Neuronal stem cell (in vitro differentiated cells): ENCODE measurements around the gene CALHM6.
A peak's percentile ranks its signal among the peaks of the same experiment; 100 is the strongest.

Experiments
- DNase-seq: peaks from one replicate; pipeline ENCODE4 v3.0.0-alpha.2; 2013; ENCODE audit warnings: low spot score
- H2AFZ ChIP-seq: one replicate; pipeline ENCODE4 v1.6.1; 2013; ENCODE audit warnings: mild to moderate bottlenecking, low read length, inconsistent platforms
- H2AK5ac ChIP-seq: 2 replicates; pipeline ENCODE4 v1.6.1; 2013; ENCODE audit warnings: low read depth, mild to moderate bottlenecking, inconsistent platforms, low read length, moderate library complexity, mixed read lengths
- H2BK120ac ChIP-seq: 2 replicates; pipeline ENCODE4 v1.6.1; 2013; ENCODE audit warnings: low read depth, mild to moderate bottlenecking, inconsistent platforms, low read length, moderate library complexity, mixed read lengths
- H2BK12ac ChIP-seq: one replicate; pipeline ENCODE4 v1.6.1; 2013; ENCODE audit warnings: low read length, inconsistent platforms
- H2BK15ac ChIP-seq: 2 replicates; pipeline ENCODE4 v1.6.1; 2013; ENCODE audit warnings: mild to moderate bottlenecking, low read length, inconsistent platforms, mixed read lengths
- H2BK5ac ChIP-seq: one replicate; pipeline ENCODE4 v1.6.1; 2013; ENCODE audit warnings: inconsistent platforms, mild to moderate bottlenecking, low read length, moderate library complexity
- H3K14ac ChIP-seq: one replicate; pipeline ENCODE4 v1.6.1; 2013; ENCODE audit warnings: low read length, inconsistent platforms
- H3K18ac ChIP-seq: 2 replicates; pipeline ENCODE4 v1.6.1; 2013; ENCODE audit warnings: low read length, inconsistent platforms
- H3K23ac ChIP-seq: 2 replicates; pipeline ENCODE4 v1.6.1; 2013; ENCODE audit warnings: low read depth, mild to moderate bottlenecking, mixed read lengths, low read length, inconsistent platforms; ENCODE audit not compliant: poor library complexity
- H3K27ac ChIP-seq: replicated peaks from 3 replicates; pipeline ENCODE4 v1.5.1; 2013; ENCODE audit warnings: low read length, inconsistent platforms
- H3K27me3 ChIP-seq, 3 experiments: 2 replicates each; pipeline ENCODE4 v1.6.1; 2013; ENCODE audit warnings: low read length in 3 of 3, mild to moderate bottlenecking in 2 of 3, inconsistent platforms in 1 of 3, low read depth in 1 of 3, mixed read lengths in 1 of 3, moderate library complexity in 1 of 3; ENCODE audit not compliant: control insufficient read depth in 3 of 3, insufficient read depth in 3 of 3
- H3K36me3 ChIP-seq, 2 donors: replicated peaks in 1 of 2; 2 replicates each; pipeline ENCODE4 v1.6.1; 2013; ENCODE audit warnings: low read length in 2 of 2; ENCODE audit not compliant: control insufficient read depth in 2 of 2, insufficient read depth in 2 of 2
- H3K4ac ChIP-seq: 2 replicates; pipeline ENCODE4 v1.6.1; 2013; ENCODE audit warnings: inconsistent platforms, mild to moderate bottlenecking, low read length, moderate library complexity
- H3K4me1 ChIP-seq, 2 donors: 1 replicate in 1 of 2; 2 replicates in 1 of 2; pipeline ENCODE4 v1.6.1; 2013; ENCODE audit warnings: low read length in 2 of 2, low read depth in 1 of 2; ENCODE audit not compliant: control insufficient read depth in 2 of 2, insufficient read depth in 1 of 2
- H3K4me2 ChIP-seq: one replicate; pipeline ENCODE4 v1.6.1; 2013; ENCODE audit warnings: mild to moderate bottlenecking, low read length, inconsistent platforms; ENCODE audit not compliant: insufficient read depth, poor library complexity, severe bottlenecking
- H3K4me3 ChIP-seq, 2 donors: 2 replicates each; pipeline ENCODE4 v1.5.1; 2013; ENCODE audit warnings: low read length in 2 of 2, mild to moderate bottlenecking in 2 of 2, inconsistent platforms in 1 of 2, moderate library complexity in 1 of 2
- H3K79me1 ChIP-seq: one replicate; pipeline ENCODE4 v1.6.1; 2013; ENCODE audit warnings: low read depth, mild to moderate bottlenecking, inconsistent platforms, low read length, moderate library complexity
- H3K9ac ChIP-seq: one replicate; pipeline ENCODE4 v1.6.1; 2013; ENCODE audit warnings: mild to moderate bottlenecking, low read depth, low read length, inconsistent platforms; ENCODE audit not compliant: poor library complexity
- H3K9me3 ChIP-seq, 2 donors: replicated peaks in 1 of 2; 2 replicates each; pipeline versions ENCODE3 to v1.6.1; 2013; ENCODE audit warnings: low read length in 2 of 2, mild to moderate bottlenecking in 2 of 2, inconsistent platforms in 1 of 2, low read depth in 1 of 2, mixed read lengths in 1 of 2, moderate library complexity in 1 of 2; ENCODE audit not compliant: control insufficient read depth in 2 of 2, insufficient read depth in 1 of 2
- H4K8ac ChIP-seq: one replicate; pipeline ENCODE4 v1.6.1; 2013; ENCODE audit warnings: low read depth, mild to moderate bottlenecking, inconsistent platforms, low read length, moderate library complexity
- H4K91ac ChIP-seq: one replicate; pipeline ENCODE4 v1.6.1; 2013; ENCODE audit warnings: low read length, low read depth, mild to moderate bottlenecking, inconsistent platforms; ENCODE audit not compliant: poor library complexity
- WGBS, 2 donors: extraction: QIAGEN DNeasy Blood & Tissue Kit; methylation state at CpG; one replicate each; pipeline ENCODE4 v1.1.7; 2013; ENCODE audit warnings: missing lambda C conversion rate in 2 of 2, mixed read lengths in 1 of 2; ENCODE audit not compliant: insufficient read length in 2 of 2, insufficient replicate concordance in 1 of 2; ENCODE audit errors: extremely low coverage in 2 of 2; 5-methylcytosine and 5-hydroxymethylcytosine counted together

The CALHM6 gene

DNA sequence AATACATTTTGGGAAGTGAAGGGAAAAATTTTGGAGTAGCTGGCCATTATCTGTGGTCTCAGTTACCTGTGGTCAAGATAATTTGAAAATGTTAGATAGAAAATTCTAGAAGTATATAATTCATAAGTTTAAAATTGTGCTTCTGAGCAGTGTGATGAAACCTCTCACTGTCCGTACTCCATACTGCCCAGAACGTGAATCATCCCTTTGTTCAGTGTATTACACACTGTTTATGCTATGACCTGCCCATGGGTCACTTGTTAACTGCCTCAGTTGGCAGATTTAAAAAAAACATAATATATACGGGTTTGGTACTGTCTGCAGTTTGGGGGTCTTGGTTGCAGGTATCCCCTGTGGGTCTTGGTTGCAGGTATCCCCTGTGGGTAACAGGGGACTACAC, 46.1 kb downstream of the CALHM6 start:
- Histone ChIP-seq H4K8ac (no peak overlapping the region), H2AK5ac (no peak overlapping the region)
- WGBS, 2 donors = no CpG with 5 or more reads among the region's 3 CpGs

DNA sequence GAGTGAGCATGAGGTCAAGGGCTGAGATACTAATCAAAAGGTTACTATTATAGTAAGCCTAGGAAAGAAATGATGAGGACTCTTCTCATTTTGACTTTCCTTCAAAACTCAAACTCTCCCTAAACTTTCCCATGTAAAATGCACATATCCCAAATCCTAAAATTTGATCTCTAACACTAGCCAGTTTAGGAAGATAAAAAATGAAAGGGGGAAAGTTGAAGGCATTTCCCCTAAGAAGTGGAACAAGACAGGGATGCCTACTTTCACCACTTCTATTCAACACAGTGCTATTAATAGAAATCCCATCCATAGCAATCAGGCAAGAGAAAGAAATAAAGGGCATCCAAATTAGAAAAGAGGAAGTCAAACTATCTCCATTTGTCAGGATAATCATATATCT, 47.4 kb downstream of the CALHM6 start:
- H3K4me3 ChIP-seq = no peak overlapping the region
- H4K8ac ChIP-seq = no peak overlapping the region
- H4K91ac ChIP-seq = no peak overlapping the region
- H3K14ac ChIP-seq = no peak overlapping the region
- H3K27ac ChIP-seq = no peak overlapping the region
- H3K9ac ChIP-seq = no peak overlapping the region
- H3K36me3 ChIP-seq = no peaks in the 10 kb centered on the region
- peaks cover 1 to 3% of the 10 kb centered on the region in 2 donors for H3K9me3 ChIP-seq
- no peak overlapping the region for H2BK5ac ChIP-seq
- no peaks in the 10 kb centered on the region for H3K27me3 ChIP-seq
- H2AK5ac ChIP-seq = no peak overlapping the region
- no peak overlapping the region for H2BK12ac ChIP-seq
- DNase-seq = no peak
- no peak overlapping the region for H3K4me2 ChIP-seq
- no peak overlapping the region for H2AFZ ChIP-seq
- H2BK15ac ChIP-seq = no peak overlapping the region
- no peaks in the 10 kb centered on the region for H3K79me1 ChIP-seq
- no peak overlapping the region for H2BK120ac ChIP-seq
- H3K4me1 ChIP-seq = peaks cover 4 to 6% of the 10 kb centered on the region in 2 donors
- H3K23ac ChIP-seq = no peak overlapping the region
- H3K4ac ChIP-seq = no peak overlapping the region
- H3K18ac ChIP-seq = no peak overlapping the region

More for the DNA sequence above, 46.1 kb downstream of the CALHM6 start:
- H2BK15ac ChIP-seq = no peak overlapping the region
- no peak overlapping the region for H3K9ac ChIP-seq
- no peak overlapping the region for H2BK120ac ChIP-seq
- H4K91ac ChIP-seq = no peak overlapping the region
- H3K9me3 ChIP-seq = peaks cover 1 to 3% of the 10 kb centered on the region in 2 donors
- no peak overlapping the region for H2BK12ac ChIP-seq
- H3K4ac ChIP-seq = no peak overlapping the region
- H2AFZ ChIP-seq = no peak overlapping the region
- H3K23ac ChIP-seq = no peak overlapping the region
- no peak overlapping the region for H3K27ac ChIP-seq
- no peak overlapping the region for H3K4me3 ChIP-seq
- peaks cover 0 to 5% of the 10 kb centered on the region in 2 donors for H3K4me1 ChIP-seq
- H3K79me1 ChIP-seq = no peaks in the 10 kb centered on the region
- no peak overlapping the region for H3K18ac ChIP-seq
- no peak for DNase-seq
- no peaks in the 10 kb centered on the region for H3K36me3 ChIP-seq
- H3K14ac ChIP-seq = no peak overlapping the region
- no peak overlapping the region for H3K4me2 ChIP-seq
- no peak overlapping the region for H2BK5ac ChIP-seq
- no peaks in the 10 kb centered on the region for H3K27me3 ChIP-seq

DNA sequence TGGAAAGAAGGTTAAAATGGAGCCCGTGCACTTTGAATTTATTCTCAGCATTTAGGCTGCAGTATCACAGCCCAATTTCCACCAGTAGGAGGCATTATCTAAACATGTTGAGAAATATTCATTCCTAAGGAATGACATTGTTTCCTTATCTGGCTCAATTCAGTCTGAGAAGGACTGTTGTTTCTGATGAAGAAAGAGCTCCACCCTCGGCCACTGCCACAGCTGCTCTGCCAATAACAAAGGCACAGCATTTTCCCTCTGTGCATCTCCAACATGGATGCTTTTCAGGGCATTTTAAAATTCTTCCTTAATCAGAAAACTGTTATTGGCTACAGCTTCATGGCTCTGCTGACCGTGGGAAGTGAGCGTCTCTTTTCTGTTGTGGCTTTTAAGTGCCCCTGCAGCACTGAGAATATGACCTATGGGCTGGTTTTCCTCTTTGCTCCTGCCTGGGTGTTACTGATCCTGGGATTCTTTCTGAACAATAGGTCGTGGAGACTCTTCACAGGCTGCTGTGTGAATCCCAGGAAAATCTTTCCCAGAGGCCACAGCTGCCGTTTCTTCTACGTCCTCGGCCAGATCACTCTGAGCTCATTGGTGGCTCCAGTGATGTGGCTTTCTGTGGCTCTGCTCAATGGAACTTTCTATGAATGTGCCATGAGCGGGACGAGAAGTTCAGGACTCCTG, 50.4 kb downstream of the CALHM6 start, which contains the start of gene CALHM5:
Gene CALHM5, plus strand, starts transcription at position 216 of the 687 bp plus-strand sequence. Its CDS starts 58 bp downstream, at position 274.
- Histone ChIP-seq H3K4ac (no peak within 1 kb of the TSS), H3K23ac (no peak within 1 kb of the TSS), H3K9ac (no peak within 1 kb of the TSS), H2BK15ac (no peak within 1 kb of the TSS), H3K79me1 (no peaks in the 10 kb centered on the region), H3K9me3 (peaks cover 1 to 10% of the 10 kb centered on the region in 2 donors), H3K36me3 (peaks cover 0 to 17% of the 10 kb centered on the region in 2 donors), H3K14ac (no peak within 1 kb of the TSS), H3K4me1 (peaks cover 4 to 8% of the 10 kb centered on the region in 2 donors), H4K8ac (no peak within 1 kb of the TSS), H3K4me3 (peak within 1 kb of the TSS in 1 of 2 donors; percentile 54), H3K27me3 (no peaks in the 10 kb centered on the region), H2BK120ac (no peak within 1 kb of the TSS), H2BK12ac (no peak within 1 kb of the TSS), H2AK5ac (no peak within 1 kb of the TSS), H3K4me2 (no peak within 1 kb of the TSS), H3K18ac (no peak within 1 kb of the TSS), H4K91ac (no peak within 1 kb of the TSS), H3K27ac (peak within 1 kb of the TSS; percentile 9), H2BK5ac (no peak within 1 kb of the TSS), H2AFZ (peak within 1 kb of the TSS; percentile 87)
- DNase-seq = no peak
- no CpG with 5 or more reads among the region's 10 CpGs for WGBS, 2 donors

DNA sequence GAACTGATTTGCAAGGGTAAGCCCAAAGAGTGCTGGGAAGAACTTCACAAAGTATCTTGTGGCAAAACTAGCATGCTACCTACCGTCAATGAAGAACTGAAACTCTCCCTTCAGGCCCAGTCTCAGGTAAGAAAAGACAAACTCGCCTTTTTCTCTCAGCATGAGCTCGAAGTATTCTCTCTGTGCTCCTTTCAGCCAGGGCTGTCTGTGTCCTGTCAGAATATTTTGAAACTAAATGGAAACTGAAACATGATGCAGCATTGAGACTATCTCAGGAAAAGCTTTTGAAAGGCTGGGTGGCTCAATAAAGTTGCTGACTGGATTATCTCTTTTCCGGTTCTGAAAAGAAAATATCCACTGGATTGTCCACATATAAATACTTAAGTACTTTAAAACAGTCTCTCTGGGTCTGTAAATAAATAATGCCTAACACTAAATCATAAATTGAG, 51.0 kb downstream of the CALHM6 start:
- Histone ChIP-seq H3K36me3 (peaks cover 0 to 22% of the 10 kb centered on the region in 2 donors), H2BK5ac (no peak overlapping the region), H2BK12ac (no peak overlapping the region), H4K91ac (no peak overlapping the region), H3K4me1 (peaks cover 4 to 8% of the 10 kb centered on the region in 2 donors), H3K9ac (no peak overlapping the region), H3K79me1 (no peaks in the 10 kb centered on the region), H3K14ac (no peak overlapping the region), H3K27me3 (no peaks in the 10 kb centered on the region), H2BK15ac (no peak overlapping the region), H3K4me2 (no peak overlapping the region), H4K8ac (no peak overlapping the region), H3K4me3 (peak overlapping the region in 1 of 2 donors; percentile 54), H3K23ac (no peak overlapping the region), H3K9me3 (peaks cover 1 to 15% of the 10 kb centered on the region in 2 donors), H3K27ac (peak overlapping the region; percentile 9), H3K4ac (no peak overlapping the region), H2AK5ac (no peak overlapping the region), H2AFZ (peak overlapping the region; percentile 87), H2BK120ac (no peak overlapping the region), H3K18ac (no peak overlapping the region)
- WGBS, 2 donors = no CpG with 5 or more reads among the region's 4 CpGs
- DNase-seq = no peak
